ENCODE measurements around the gene SMIM41.
A peak's percentile ranks its signal among the peaks of the same experiment; 100 is the strongest.

SMIM41 gene

DNA sequence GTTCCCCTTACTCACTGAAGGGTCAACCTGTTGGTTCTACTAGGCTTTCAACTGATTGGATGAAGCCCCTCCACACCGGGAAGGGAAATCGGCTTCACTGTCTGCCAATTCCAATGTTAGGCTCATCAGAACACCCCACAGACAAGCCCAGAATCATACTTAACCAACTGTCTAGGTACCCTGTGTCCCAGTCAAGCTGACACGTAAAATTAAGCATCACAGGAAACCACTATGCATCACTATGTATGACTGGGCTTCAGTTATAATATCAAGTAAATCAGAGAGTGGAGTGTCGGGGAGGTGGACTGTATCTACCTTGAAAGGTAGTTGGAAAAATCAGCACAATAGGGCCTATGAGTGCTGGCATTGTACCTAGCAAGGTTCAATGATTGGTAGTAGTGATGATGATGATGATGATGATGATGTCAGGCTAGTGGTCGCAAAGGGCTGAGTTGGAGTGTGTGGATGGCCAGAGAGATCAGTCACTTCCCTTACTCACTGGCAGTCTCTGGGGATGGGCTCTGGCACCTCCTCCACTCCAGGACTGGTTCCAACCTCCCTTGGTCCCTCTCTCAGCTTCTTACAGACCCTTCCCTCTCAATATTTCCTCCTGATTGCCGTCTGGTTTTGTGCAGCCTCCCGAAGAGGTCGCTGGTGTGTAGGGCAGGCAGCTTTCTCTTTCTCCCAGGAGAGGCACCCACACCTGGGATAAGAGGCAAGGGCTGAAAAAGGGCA lies 13.0 kb upstream of the SMIM41 start:
- no peak for DNase-seq

DNA sequence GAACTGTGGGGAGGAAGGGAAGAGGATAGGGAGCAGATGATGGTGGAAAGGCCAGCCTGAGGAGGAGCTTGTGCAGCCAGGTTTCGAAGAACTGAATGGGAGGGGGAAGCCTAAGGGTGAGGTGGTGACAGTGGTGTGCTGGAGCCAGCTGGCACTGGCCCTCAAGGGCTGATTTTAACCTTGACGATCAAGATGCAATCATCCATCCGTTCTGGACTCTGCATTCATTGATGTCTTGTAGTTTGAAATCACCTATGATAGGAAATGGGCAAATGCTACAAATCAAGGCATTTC lies 12.5 kb upstream of the SMIM41 start:
- no peak for DNase-seq

DNA sequence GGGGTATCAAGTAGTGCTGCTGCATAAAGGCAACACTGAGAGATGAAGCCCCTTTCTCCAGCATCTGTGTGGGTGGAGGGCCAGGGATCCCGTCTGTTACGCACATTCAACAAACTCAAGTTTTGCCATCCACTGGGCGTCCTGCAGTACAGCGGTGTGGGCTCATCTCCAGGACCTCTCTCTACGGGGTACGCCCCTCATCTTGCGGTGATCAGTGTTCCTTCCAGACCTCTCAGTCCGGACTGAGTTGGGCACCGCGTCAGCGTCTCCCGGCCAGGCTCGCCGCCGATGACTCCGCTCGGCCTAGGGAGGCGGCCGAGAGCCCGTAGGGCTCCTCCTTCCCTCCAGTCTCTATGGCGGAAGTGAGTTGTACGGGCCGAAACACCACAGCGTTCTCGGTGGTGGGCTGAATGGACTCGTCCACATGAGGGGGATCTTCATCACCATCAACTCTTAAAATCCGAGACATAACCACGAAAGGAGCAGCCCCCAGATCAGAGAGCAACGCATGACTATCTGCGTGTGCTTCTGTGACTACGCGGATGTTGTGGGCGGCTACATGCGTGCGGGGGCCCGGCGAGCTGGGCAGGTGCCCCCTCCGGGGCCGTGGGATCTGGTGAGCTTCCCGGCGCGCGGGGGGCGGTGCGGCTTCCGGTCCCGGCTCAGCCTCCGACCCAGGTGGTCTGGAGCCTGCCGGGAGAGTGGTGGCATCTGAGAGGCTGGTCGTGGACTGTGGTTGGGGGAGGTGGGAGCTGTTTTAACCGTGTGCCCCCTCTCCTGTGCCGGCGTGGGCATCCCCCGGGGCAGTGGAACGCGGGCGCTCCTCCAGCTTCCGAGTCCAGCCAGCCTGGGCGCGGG lies 9.9 kb upstream of the SMIM41 start, which contains the start of gene ATG101:
Gene ATG101, plus strand, starts transcription at position 652 of the 858 bp plus-strand sequence. CDS start 3,673 bp downstream, outside the sequence.
- DNase-seq: peak; percentile 85

DNA sequence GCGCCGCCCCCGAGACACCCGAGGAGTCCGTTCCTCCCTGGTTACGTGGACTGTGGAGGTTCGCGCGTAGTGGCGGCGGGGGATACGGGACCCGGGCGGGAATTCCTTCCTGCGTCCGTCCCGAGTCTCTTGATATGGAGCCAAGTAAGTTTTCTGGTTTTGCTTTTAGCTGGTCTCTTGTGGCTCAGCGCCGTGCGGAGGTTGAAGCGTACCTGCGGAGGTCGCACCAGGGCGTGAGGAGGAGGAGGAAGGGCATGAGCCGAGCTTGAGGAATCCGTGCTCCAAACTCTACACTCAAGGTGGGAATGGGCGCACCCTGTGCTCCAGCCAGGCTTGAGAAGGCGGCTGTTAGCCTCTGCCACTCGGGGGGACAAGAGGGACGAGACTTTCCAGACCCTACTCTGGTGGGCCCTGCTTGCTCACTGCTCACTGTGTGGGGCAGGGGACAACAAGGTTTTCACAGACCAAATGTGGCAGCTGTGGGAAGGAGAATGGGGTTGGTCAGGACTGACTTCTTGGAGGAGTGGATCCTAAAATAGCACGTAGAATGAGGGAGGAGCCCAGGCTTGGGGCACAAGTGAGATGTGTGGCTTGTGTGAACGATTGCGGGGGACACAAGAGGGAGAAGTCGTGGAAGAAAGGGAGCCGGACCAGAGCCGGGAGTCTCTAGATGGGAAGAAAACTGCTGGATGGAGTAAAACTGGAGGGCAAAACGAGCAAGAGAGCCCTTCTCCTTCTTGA lies 9.1 kb upstream of the SMIM41 start:
- no peak for DNase-seq

DNA sequence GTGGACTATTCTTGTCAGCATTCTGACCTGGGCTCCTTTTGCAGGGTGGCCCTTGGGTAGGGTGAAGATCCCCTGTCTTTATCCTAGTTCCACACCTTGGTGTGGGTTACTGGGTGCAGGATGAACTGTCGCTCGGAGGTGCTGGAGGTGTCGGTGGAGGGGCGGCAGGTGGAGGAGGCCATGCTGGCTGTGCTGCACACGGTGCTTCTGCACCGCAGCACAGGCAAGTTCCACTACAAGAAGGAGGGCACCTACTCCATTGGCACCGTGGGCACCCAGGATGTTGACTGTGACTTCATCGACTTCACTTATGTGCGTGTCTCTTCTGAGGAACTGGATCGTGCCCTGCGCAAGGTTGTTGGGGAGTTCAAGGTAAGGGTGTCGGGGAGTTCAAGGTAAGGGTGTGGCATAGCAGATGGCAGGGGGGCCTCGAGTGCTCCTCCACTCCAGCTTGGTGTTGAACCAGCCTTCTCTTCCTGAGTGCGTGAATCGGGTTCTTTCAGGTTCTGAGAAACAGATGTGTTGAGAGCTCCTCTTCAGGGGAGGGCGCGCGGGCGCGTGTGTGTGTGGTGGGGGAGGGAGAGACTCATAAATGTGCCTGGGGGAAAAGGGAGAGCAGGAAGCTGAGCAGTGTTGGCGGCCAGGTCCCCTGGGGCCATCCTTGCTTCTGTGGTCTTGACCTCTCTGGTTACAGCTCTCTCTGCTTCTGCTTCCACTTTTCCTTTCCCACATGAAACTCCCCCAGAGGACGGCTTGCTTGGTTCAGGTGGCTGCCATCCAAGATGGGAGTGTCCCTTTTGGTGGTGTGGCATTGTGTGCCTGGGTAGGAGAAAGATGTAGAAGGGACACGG lies 5.7 kb upstream of the SMIM41 start:
- DNase-seq: no peak

DNA sequence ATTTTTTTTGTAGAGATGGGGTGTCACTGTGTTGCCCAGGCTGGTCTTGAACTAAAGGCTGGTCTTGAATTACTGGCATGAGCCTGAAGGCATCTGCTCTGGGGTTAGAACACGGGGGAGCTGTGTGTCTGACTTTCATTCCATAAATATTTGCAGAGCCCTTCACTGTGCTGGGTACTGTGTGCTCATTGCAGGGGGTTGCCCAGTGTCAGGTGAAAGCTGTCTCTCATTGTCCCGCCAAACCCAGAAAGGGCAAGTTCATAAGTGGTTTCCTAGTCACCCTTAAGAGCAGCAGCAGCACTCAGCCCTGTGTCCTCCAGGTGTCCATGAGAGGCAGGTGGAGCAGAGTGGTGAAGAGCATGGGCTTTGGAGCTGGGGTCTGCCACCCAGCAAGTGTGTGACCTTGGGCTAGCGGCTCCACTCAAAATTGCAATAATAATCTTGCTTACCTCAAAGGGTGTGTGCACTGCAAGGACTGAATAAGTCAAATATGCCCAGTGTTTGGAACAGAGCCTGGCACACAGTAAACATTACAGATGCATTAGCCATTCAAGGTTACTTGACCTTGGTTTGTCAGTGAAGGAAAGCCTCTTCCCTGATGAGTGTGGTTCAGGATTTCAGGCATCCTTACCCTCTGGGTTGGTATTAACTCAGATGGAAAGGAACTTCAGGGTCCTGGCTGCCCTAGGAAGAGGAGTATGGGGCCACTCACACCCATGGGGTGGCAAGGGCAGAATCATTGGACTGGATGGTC lies 4.4 kb upstream of the SMIM41 start:
- DNase-seq: no peak

DNA sequence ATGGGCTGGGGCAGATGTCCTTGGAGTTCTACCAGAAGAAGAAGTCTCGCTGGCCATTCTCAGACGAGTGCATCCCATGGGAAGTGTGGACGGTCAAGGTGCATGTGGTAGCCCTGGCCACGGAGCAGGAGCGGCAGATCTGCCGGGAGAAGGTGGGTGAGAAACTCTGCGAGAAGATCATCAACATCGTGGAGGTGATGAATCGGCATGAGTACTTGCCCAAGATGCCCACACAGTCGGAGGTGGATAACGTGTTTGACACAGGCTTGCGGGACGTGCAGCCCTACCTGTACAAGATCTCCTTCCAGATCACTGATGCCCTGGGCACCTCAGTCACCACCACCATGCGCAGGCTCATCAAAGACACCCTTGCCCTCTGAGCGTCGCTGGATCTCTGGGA lies 2.7 kb upstream of the SMIM41 start:
- no peak for DNase-seq

DNA sequence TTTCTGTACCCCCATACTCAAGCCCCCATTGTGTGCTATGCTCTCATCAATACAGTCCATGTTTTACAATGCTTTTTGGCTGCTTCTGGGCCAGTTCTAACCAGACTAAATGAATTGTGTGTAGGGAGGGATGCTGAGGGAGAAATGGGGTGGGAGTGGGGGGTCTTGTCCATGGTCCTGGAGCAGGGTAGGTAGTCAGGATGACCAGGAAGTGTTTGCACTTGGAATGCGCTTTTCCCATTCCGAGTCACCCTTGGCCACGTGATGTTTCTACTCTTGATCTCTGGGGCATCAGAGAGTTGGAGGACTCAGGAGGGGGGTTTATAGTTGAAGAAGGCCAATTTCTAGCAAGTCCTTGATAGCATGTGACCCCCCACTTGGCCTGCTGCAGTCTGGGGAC lies 1.2 kb upstream of the SMIM41 start:
- DNase-seq: no peak

DNA sequence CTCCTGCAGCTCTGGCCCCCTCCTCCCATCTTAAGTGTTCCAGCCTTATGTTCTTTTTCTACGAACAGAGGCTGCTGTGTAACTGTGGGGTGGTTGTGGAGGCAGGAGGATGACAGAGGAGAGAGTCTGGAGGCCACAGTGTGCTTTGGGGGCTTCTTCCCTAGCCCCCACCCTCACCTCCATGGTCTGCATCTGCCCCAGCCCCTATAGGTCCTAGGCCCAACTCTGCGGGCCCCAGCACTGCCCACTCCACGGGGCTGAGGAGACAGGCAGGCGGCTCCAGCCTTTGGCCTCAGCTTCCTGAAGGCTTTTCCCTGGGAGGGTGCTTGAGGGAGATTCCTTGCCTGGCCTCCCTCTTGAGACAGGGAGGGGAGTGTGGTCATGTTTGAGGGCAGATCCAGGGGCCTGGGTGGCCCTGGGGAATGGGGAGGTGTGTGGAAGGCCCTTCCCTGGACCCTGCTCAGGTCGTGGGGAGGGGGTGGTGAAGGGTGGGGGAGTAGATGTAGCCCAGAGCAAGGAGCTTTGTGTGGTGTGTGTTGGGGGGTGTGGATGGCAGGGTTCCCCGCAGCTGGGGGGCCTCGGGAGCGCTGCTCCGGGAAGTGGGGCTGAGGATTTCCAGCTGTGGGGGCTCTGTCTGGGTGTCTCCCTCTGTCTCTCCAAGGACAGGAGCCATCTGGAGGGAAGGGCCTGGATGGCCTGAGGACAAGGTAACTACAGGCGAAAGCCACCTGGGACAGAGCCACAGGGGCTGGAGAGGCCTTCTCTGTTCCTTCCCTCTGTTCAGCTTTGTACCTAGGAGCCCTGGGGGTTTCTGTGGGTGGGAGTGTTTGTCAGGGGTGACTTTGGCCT lies 1.1 kb downstream of the SMIM41 start:
- no peak for DNase-seq

DNA sequence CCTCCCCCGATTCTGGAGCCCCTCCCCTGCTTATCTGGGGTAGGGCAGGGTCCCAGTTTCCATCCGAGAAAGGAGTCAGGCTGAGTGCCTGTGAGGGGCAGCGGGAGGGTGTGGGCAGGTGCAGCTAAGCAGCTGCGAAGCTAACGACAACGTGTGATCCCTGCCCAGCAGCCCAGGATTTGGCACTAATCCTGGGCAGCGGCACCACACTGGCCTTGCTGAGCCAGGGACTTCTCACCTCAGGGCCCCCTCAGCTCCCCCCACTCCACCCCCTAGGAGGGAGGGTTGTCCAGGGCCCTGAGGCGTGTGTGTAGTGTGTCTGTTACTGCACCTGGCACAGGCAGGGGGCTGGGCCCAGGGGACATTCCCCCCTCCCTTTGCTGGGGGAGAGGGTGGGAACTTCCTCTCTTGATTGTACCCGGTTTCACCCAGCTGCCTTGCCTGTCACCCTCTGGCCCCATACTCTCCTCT lies 1.8 kb downstream of the SMIM41 start:
- DNase-seq: no peak

DNA sequence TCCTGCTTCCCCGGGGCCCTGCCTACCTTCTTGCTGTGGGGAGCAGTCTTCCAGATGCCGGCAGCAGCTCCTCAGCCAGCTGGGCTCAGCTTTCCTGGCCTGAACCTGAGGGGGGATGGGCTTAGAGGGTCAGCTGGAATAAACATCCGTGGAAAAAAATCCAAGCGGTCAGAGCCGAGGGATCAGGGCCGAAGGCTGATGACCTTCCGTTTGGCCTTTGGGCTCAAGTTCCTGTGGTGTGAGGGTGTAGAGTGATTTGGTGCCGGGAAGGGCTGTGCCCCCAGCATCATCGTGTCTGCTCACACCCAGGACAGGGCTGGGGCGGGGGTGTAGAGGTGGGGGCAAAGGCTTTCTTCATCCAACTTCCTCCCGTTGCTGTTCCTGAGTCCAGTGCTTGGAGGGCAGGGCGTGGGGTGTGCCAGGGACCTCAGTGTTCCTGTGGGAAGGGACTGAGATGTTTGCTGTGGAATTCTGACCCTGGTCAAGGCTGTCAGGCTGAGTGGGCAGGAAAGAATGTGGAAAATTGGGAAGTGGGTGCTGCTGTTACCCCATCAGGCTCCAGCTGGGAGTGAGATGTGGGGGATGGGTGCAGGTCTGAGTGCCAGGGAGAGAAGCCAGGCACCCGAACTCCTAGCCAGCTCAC lies 2.6 kb downstream of the SMIM41 start:
- DNase-seq: no peak

DNA sequence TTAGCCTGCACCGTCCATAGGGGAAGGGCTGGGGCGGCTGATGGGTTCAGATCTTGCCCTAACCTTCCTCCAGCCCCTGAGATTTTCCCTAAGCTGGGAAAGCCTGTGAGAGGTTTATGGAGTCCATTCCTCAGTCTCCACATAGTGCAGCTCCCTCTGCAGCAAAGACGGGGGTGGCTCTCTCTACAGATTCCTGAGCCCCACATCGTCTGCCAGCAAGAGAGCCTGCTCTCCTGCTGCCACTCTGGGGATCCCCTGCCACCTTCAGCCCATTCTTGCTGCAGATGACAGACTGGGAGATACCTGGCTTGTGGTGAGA lies 3.1 kb downstream of the SMIM41 start:
- no peak for DNase-seq

DNA sequence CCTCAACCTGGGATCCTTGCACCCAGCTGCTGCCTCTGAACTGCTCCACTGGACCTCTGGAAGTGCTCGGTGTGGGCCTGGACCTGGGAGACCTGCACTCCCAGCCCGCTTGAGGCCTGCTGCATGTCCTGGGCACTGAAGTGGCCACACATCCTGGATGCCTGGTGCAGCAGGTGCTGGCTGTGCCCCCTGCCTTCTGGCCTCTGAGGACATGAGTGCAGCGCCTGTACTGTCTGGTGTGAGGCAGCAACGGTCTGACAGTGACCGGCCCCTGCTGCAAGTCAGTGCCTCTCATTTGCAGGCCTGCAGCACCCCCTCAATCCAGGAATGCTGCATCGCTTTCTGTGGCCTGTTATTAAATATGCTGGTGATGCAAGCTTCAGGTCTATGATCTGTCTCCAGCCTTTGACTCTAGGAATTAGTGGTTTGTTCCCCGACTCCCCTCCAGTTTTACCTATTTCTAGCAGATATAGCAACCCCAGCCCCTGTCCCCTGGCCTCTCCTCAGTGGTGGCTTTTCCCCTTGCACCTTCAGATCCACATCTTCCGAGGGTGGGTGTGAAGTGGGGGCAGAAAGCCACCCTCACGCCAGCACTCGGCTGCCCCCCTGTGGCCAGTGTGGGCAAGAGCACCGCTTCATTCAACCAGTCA lies 3.6 kb downstream of the SMIM41 start:
- peak; percentile 71 for DNase-seq

DNA sequence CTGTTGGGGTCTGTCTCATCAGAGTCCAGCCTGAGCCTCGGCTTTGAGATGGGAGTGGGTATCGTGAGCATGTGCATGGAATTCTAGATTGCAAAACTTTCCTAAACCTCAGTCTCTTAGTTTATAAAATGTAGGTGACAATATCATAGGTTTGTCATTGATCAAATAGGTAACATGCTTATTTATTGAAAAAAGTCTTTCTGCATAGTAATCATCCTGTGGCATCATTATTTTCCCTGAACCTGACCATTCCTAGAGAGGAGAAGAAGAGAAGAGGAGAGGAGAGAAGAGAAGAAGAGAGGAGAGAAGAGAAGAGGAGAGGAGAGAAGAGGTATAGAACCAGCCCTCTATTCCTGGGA lies 4.1 kb downstream of the SMIM41 start:
- no peak for DNase-seq

DNA sequence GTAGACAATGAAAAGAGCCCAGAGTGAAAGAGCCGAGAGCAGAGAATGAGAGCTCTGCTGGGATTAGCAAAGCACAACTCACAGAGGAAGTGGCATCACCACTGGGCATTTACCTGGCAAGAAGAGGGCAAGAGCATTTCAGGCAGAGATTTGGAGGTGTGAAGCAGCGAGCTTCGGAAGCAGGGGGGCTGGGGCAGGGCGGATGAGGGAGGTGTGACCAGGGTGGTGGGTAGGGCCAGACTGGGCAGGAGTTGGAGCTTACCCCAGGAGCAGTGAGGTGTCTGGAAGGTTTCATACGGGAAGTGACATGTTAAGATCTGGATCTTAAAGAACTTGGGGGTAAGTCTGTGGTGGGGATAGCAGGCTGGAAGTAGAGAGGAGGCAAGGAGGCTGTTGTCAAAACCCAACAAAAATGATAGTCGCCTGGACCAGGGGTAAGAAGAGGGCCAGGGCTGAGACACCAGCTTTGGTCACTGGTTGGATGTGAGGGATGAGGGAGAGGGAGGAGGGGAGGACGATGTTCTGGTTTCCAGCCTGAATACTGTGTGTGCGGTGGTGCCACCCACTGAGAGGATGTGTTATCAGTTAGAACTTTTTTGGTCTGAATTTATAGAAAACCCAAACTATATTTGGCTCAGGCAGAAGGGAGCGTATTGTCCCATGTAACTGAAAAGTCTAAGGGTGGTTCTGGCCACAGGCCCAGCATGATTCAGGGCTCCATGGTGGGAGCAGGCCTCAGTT lies 5.2 kb downstream of the SMIM41 start:
- DNase-seq: no peak

DNA sequence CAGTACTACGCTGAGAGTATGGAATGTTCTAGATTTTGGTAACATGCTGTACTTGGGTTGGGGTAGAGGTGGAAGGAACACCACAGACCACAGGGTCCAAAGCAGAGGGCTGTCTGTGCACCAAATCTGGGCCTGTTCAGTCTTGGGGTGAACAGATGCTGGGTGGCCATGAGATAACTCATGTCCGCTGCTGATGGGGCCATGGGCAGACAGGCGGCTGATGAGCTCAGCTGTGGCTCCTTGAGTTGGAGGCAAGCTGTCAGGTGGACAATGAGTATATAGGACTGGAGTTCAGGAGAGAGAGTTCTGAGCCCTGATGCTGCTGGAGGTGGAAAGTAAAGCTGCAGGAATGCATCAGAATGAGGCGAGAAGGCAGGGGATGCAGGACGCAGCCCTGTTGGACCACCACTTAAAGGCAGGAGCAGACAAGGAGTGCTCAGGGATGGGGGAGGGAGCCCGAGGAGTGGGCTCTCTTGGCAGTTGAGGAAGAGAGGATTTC lies 6.2 kb downstream of the SMIM41 start:
- no peak for DNase-seq

DNA sequence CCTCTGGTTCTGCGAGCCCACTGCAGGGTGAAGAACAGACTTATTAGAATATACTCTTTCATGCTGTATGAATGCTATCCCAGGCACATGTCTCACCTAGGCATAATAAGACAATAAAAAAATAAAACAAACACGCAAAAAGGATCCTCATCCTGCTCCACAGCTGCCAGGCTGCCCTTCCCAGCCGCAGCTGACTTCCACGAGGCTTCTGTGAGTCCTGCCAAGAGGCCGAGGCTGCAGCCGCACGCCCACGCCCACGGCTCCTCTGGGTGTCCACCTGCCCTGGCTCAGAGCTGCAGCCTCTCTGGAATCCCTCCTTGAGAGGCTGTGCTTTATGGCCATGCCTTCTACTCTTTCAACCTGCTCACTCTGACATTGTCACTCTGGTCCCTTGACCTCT lies 6.9 kb downstream of the SMIM41 start:
- no peak for DNase-seq

DNA sequence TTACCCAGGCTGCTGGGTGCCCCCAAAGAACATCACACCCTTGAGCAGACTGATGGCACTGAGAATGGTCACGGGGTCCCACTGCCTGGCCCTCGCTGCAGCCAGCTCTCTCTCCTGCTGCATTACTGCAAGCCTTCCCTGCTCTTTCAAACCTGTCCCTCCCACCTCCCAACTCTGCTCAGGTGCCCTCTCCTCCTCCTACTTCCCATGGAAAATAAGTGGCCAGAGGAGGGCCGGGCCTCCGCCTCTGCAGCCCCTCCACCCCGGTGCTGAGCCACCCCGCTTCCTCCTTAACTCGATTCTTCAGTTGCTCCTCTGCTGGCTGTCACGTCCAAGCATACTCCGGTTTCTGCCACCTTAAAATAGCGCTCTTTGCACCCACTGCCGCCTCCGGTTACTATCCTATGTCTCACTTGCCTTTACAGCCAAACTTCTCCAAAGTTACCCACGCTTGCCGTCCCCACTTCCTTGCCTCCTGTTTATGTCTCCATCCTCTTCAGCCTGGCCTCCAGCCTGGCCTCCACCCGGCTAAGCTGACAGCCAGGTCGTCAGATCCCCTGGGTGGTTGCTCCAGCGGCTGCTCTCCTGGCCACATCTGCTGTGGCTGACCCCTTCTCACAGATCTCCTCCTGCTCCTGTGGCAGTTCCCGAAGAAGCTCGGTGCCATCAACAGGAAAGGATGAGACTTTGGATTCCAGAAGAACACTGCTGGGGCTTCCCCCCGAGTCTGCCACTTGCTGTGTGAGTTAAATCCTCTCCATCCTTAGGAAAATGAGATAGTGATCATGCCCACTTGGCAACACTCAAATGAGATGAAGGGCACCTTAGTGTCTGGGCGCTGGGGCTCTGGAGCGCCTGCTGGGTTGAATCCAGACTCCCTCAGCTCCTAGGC lies 7.7 kb downstream of the SMIM41 start:
- no peak for DNase-seq

Data from activated CD4-positive, CD25-positive, alpha-beta regulatory T cell treated with anti-CD3 and anti-CD28 coated beads, Interleukin-2, amount 50 U/mL, for 72 hours (primary cell).